ENCODE measurements around the gene SLAMF9.

SLAMF9 gene

GRCh38 chr1:159938905-159939677, 14.9 kb downstream of the SLAMF9 start:
- TF ChIP-seq, protein P1, sequence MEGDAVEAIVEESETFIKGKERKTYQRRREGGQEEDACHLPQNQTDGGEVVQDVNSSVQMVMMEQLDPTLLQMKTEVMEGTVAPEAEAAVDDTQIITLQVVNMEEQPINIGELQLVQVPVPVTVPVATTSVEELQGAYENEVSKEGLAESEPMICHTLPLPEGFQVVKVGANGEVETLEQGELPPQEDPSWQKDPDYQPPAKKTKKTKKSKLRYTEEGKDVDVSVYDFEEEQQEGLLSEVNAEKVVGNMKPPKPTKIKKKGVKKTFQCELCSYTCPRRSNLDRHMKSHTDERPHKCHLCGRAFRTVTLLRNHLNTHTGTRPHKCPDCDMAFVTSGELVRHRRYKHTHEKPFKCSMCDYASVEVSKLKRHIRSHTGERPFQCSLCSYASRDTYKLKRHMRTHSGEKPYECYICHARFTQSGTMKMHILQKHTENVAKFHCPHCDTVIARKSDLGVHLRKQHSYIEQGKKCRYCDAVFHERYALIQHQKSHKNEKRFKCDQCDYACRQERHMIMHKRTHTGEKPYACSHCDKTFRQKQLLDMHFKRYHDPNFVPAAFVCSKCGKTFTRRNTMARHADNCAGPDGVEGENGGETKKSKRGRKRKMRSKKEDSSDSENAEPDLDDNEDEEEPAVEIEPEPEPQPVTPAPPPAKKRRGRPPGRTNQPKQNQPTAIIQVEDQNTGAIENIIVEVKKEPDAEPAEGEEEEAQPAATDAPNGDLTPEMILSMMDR (IDR thresholded peaks at IDR 0.05; ENCODE audit: low read depth, low read length), result no peak
- DNase-seq (ENCODE audit: extremely low read depth, low read depth), result no peak

DNA sequence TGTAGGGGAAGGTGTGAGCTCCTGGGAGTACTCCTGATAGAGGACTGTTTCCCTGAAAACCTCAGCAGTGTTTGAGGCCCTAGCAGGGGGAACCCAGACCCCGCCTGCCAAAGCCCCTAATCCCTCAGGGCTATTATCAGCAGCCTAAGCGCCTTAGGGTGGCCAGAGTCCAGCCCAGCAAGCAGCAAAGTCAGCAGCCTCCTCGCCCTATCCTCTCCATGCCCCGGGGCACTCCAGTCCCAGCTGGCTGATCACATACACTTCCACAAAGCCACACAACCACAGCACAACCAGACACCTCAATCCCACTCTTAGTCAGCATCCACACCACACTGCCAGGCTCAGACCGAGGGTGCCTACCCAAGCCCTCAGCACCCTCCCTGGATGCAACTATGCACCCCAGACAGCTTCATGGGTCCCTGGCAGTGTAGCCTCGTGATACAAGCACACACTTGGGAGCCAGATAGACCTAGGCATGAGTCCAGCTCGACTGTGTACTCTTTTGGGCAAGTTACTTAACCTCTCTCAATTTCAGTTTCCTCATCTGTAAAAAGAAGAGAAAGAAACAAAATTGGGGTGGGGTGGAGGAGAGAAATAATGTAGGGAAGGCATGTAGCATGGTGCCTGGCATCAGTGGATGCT, 15.7 kb downstream of the SLAMF9 start:
- no peak for DNase-seq (ENCODE audit: extremely low read depth, low read depth)
- TF ChIP-seq, protein P1 (IDR thresholded peaks at IDR 0.05; ENCODE audit: low read depth, low read length), result no peak

DNA sequence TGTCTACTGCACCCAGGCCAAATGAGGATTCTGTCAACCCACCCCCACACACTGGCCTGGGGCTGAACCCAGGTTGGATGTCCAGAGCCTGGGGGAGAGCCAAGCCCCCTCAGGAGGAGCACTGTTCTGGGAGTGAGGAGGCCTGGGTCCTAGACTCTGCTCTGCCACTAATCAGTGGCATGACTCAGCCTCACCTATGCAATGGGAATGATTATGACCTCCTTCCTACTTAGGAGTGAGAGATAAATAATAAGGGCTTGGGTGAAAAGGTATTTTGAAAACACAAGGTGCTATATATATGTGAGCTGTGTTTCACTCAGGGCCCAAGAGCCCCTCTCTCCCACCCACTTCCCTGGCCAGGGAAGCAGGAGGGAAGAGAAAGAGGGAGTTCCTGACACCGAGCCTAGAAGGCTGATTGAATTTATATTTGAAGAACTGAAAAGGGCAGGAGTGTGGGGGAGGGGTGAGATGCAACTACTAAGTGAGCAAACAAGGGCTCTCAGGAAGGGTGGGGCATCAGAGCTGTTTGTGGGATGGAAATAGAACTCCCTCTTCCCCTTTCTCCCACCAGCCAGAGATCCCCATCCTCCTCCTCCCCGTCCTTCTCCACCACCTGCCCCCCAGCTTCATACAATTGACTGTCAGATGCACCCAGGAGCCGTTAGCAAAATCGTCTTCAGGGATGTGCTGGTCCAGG, 16.8 kb downstream of the SLAMF9 start:
- no peak for DNase-seq (ENCODE audit: extremely low read depth, low read depth)

GRCh38 chr1:159936273-159936904, 17.6 kb downstream of the SLAMF9 start:
- TF ChIP-seq, protein P1 (IDR thresholded peaks at IDR 0.05; ENCODE audit: low read depth, low read length), result no peak; the same call in none of the 2 replicates
- no peak for DNase-seq (ENCODE audit: extremely low read depth, low read depth)

More for the DNA sequence above, 16.8 kb downstream of the SLAMF9 start:
- TF ChIP-seq, protein P1 (IDR thresholded peaks at IDR 0.05; ENCODE audit: low read depth, low read length), result no peak

DNA sequence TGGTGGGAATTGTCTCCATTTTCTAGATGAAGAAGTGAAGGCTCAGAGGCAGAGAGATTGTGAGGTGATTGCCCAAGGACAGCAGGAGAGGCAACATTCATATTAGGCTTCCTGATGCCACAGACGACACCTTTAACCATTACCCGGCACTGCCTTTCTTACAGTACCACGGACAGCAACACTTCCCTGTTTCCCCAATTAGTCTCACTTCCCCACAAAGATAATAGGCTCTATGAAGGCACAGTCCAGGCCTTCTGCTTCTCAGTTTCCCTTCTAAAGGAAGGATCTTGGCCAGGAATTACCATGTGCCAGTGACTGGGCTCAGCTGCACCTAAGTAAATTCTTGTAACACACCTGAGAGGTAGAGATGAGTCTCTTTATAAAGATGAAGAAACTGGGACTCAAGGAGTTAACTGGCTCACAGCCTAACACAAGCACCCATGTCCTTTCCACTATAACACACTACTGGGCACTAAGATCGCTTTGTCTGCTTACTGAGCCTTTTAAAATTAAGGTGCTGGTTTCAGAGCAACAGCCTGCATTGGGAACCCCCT, 18.2 kb downstream of the SLAMF9 start:
- DNase-seq (ENCODE audit: extremely low read depth, low read depth), result no peak
- TF ChIP-seq, protein P1 (IDR thresholded peaks at IDR 0.05; ENCODE audit: low read depth, low read length), result no peak

GRCh38 chr1:159935305-159935704, 18.7 kb downstream of the SLAMF9 start:
- TF ChIP-seq, protein P1 (IDR thresholded peaks at IDR 0.05; ENCODE audit: low read depth, low read length), result no peak
- DNase-seq (ENCODE audit: extremely low read depth, low read depth), result no peak

All from AG09319 (cell line).